Mucosa of descending colon (tissue), 3 donors: ENCODE measurements around the gene PTAR1. TPM values are rescaled to one million over a fixed set of nuclear protein-coding genes. Genes with fewer than 3 reads are reported as not detected.
A peak's percentile ranks its signal among the peaks of the same experiment; 100 is the strongest.

Source experiments
- ATAC-seq: fragments of 200-7000 bp; cut with Tn5 transposase; one replicate; pipeline ENCODE4 v1.9.1; 2020; ENCODE audit warnings: mild to moderate bottlenecking, moderate library complexity
- DNase-seq, 3 donors: peaks; one replicate each; pipeline ENCODE4 v3.0.0-alpha.2; 2020
- H3K36me3 ChIP-seq: fragments of 200-600 bp; one replicate; pipeline ENCODE4 v1.8.0; 2021; ENCODE audit warnings: low read depth, mild to moderate bottlenecking
- H3K4me1 ChIP-seq: fragments of 200-600 bp; one replicate; pipeline ENCODE4 v1.8.0; 2021; ENCODE audit warnings: low read depth, mild to moderate bottlenecking
- H3K4me3 ChIP-seq: fragments of 200-600 bp; one replicate; pipeline ENCODE4 v1.8.0; 2021; ENCODE audit warnings: mild to moderate bottlenecking
- H3K9me3 ChIP-seq: fragments of 200-600 bp; one replicate; pipeline ENCODE4 v1.8.0; 2021; ENCODE audit warnings: mild to moderate bottlenecking
- CTCF ChIP-seq: fragments of 200-600 bp; IDR thresholded peaks from one replicate; pipeline ENCODE4 v1.8.0; 2022; ENCODE audit warnings: antibody characterized with exemption, mild to moderate bottlenecking
- intact Hi-C, 2 donors: fragments of 100-400 bp; cut with DNase I in 1 of 2; cut with micrococcal nuclease in 1 of 2; formaldehyde crosslinking; loops; one replicate each; pipeline versions ENCODE4 v1.11.0 to v1.11.1; 2022; cut with DNase I, micrococcal nuclease
- total RNA-seq, 3 donors: library from RNA; stranded (reverse); fragmentation: NEBNext Ultra II Directional in 2 of 3; extraction: Animal tissue kit (Norgen Biotek cat#: 25700) in 2 of 3; gene quantifications; one replicate each; pipeline versions ENCODE4 v1.2.1 to v1.2.4, GENCODE V29; 2021 to 2023
- donor health status: DM: no; HTN: no; CAD: no; lungs with moderate emphysema.
- donor health status: DM: no; HTN: no; CAD: no.
- donor health status: DM: no; HTN: yes; CAD: no.

PTAR1 gene
- total RNA-seq, 3 donors from 2014 or later, result 63.0 to 71.5 (median 68.6) TPM

- intact Hi-C loops, result no loop called here
- Histone ChIP-seq H3K4me1 (no peaks in the 10 kb centered on the region), H3K9me3 (no peaks in the 10 kb centered on the region), H3K4me3 (no peak overlapping the region), H3K36me3 (no peaks in the 10 kb centered on the region)
- no peak for TF ChIP-seq CTCF
- DNase-seq (no peak), ATAC-seq (no peak)
Observed at GRCh38 chr9:69731348-69731747, 28.5 kb downstream of the PTAR1 start.

DNA sequence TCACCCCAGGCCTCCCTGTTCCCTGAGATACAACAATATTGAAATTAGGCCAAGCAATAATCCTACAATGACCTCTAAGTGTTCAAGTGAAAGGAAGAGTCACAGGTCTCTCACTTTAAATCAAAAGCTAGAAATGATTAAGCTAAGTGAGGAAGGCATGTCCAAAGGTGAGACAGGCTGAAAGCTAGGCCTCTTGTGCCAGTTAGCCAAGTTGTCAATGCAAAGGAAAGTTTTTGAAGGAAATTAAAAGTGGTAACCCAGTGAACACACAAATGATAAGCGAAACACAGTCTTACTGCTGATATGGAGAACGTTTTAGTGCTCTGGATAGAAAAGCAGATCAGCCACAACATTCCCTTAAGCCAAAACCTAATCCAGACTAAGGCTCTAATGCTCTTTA, 39.8 kb downstream of the PTAR1 start:
- TF ChIP-seq CTCF, result no peak
- DNase-seq (peak in 1 of 3 donors; percentile 21), ATAC-seq (peak; percentile 47)
- intact Hi-C loops, result no loop called here
- Histone ChIP-seq H3K4me3 (no peak overlapping the region), H3K9me3 (no peaks in the 10 kb centered on the region), H3K4me1 (peaks cover 36% of the 10 kb centered on the region), H3K36me3 (no peaks in the 10 kb centered on the region)

- H3K36me3 ChIP-seq, result no peaks in the 10 kb centered on the region
- intact Hi-C loops, result no loop called here
- H3K4me1 ChIP-seq, result peaks cover 38% of the 10 kb centered on the region
- ATAC-seq (peak; percentile 57), DNase-seq (no peak)
- no peak overlapping the region for H3K4me3 ChIP-seq
- no peaks in the 10 kb centered on the region for H3K9me3 ChIP-seq
- no peak for TF ChIP-seq CTCF
Observed at GRCh38 chr9:69719367-69719766, 40.4 kb downstream of the PTAR1 start.

DNA sequence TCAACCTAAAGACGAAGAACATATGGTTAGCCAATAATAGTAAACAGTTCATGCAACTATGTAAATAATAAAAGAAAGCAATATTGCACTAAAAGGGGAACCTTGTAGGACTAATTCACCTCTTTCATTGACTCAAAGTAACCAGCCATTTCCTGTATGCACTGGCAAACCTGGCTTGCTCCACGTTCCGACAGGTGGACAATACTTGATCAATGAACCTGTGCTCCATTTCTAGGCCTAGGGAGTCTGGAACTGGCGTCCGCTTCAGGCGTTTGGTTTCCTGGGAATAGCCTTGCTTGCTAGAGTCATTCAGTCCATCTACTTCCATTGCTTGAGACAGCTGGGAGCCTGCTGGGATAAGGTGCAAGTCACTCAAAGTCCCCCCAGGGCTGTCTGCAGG, 41.6 kb downstream of the PTAR1 start:
- Histone ChIP-seq H3K4me1 (peaks cover 38% of the 10 kb centered on the region), H3K4me3 (no peak overlapping the region), H3K36me3 (no peaks in the 10 kb centered on the region), H3K9me3 (no peaks in the 10 kb centered on the region)
- no peak for TF ChIP-seq CTCF
- ATAC-seq (peak; percentile 80), DNase-seq (peak; percentile 44 to 50 (median 44))
- intact Hi-C loops, result no loop called here

DNA sequence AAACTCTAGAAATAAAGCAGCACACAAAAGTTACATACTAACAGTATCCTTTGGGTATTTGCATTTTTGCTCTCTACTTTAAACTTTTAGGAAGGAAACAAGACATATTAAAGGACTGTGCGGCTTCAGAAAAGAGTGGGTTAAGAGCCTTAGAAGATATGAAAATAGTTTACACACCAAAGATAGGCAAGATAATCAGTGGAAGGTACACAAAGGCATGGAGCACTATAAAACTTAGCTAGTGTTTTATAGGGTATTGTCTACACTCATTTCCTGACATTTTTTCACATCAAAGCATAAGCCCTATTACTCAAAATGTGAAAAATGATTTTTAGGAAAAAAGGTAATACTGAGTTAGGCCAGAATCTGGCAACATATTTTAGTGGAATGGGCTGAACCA, 44.0 kb downstream of the PTAR1 start:
- Histone ChIP-seq H3K4me3 (no peak overlapping the region), H3K4me1 (peaks cover 38% of the 10 kb centered on the region), H3K36me3 (no peaks in the 10 kb centered on the region), H3K9me3 (no peaks in the 10 kb centered on the region)
- intact Hi-C loops, result no loop called here
- no peak for DNase-seq
- no peak for TF ChIP-seq CTCF
- peak; percentile 69 for ATAC-seq

DNA sequence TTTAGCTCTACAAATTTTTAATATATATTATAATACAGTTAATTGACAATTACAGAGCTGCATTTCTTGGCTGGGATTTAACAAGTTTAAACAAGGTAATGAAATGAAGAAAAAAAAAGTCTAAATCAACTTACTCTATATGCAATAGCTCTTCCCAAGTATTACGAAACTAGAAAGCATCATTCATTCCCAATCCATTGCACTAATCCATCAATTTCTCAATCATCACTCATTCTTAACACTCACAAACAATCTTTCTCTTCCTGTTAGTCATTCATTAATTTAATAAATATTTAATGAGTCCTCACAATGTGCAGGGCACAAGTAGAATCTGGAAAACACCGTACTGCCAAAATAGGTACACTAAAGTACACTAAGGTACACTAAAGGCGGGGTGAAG, 44.7 kb downstream of the PTAR1 start:
- DNase-seq (no peak), ATAC-seq (no peak)
- no peak for TF ChIP-seq CTCF
- intact Hi-C loops, result no loop called here
- Histone ChIP-seq H3K36me3 (no peaks in the 10 kb centered on the region), H3K4me3 (no peak overlapping the region), H3K4me1 (peaks cover 35% of the 10 kb centered on the region), H3K9me3 (no peaks in the 10 kb centered on the region)
